K562 (cell line): ENCODE measurements around the gene STRADB. TPM values are rescaled to one million over a fixed set of nuclear protein-coding genes. Genes with fewer than 3 reads are reported as not detected.

Experiments used
- KHSRP ChIP-seq: fragments of 450-650 bp; IDR thresholded peaks from 2 replicates; pipeline ENCODE4 v1.6.1; 2017
- MECOM ChIP-seq: fragments of 250-450 bp; sonication (Bioruptor Pico); IDR thresholded peaks from 2 replicates; pipeline ENCODE4 v1.8.0; 2022; ENCODE audit warnings: inconsistent platforms
- SREBF1 ChIP-seq: fragments of 150-350 bp; IDR thresholded peaks from 2 replicates; pipeline ENCODE4 v1.6.1; 2014; ENCODE audit warnings: antibody characterized with exemption, low read depth, low read length, borderline replicate concordance
- ZNF518B ChIP-seq: fragments of 250-450 bp; sonication (Bioruptor Pico); IDR thresholded peaks from 2 replicates; pipeline ENCODE4 v1.5.0; 2021; ENCODE audit warnings: mild to moderate bottlenecking, moderate library complexity
- polyA plus RNA-seq, 8 experiments: library from polyadenylated mRNA; depleted of rRNA in 4 of 8; stranded (reverse) in 5 of 8; unstranded in 3 of 8; fragments of >200 nt; fragmentation: Nextera tagmentation in 2 of 8; fragmentation: Illumina TruSeq in 1 of 8; extraction: Ambion mirVana in 2 of 8; extraction: Trizol in 1 of 8; gene quantifications; 2 replicates each; pipeline versions ENCODE4 v1.2.1 to v1.2.3, GENCODE V29; 2011 to 2014; ENCODE audit warnings: inconsistent platforms in 1 of 8, missing spikeins in 1 of 8
- total RNA-seq, 7 experiments: library from RNA; depleted of rRNA in 6 of 7; stranded (reverse); fragments of >200 nt in 6 of 7; fragmentation: Illumina TruSeq in 2 of 7; extraction: Trizol in 2 of 7; gene quantifications; 2 replicates each; pipeline versions ENCODE4 v1.2.1 to v1.2.3, GENCODE V29; 2011 to 2021; ENCODE audit warnings: low replicate concordance in 1 of 7
- TF ChIP-seq, protein P1 (sequence below): fragments of 250-450 bp; sonication (Bioruptor Pico); IDR thresholded peaks from 2 replicates; pipeline ENCODE4 v1.5.0; 2021; ENCODE audit warnings: mild to moderate bottlenecking, borderline replicate concordance

STRADB gene
- total and polyA plus RNA-seq, 9 of the 15 experiments (the other 6 are each of a cell fraction or from before 2014, with no cell fraction given): 6.9 to 30.6 (median 15.7) TPM

GRCh38 chr2:201448701-201449100 lies 2.8 kb upstream of the STRADB start (continued):
- TF ChIP-seq, protein P1, sequence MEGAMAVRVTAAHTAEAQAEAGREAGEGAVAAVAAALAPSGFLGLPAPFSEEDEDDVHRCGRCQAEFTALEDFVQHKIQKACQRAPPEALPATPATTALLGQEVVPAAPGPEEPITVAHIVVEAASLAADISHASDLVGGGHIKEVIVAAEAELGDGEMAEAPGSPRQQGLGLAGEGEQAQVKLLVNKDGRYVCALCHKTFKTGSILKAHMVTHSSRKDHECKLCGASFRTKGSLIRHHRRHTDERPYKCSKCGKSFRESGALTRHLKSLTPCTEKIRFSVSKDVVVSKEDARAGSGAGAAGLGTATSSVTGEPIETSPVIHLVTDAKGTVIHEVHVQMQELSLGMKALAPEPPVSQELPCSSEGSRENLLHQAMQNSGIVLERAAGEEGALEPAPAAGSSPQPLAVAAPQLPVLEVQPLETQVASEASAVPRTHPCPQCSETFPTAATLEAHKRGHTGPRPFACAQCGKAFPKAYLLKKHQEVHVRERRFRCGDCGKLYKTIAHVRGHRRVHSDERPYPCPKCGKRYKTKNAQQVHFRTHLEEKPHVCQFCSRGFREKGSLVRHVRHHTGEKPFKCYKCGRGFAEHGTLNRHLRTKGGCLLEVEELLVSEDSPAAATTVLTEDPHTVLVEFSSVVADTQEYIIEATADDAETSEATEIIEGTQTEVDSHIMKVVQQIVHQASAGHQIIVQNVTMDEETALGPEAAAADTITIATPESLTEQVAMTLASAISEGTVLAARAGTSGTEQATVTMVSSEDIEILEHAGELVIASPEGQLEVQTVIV: no peak
- TF ChIP-seq ZNF518B (CRISPR knock-in tag) (no peak), SREBF1 (no peak), KHSRP (no peak), MECOM (CRISPR knock-in tag) (no peak)
